Measurements from ENCODE around the gene WNT7A. TPM values are rescaled to one million over a fixed set of nuclear protein-coding genes. Genes with fewer than 3 reads are reported as not detected.

The WNT7A gene
- total and polyA plus RNA-seq, 2 donors (not counting 3 experiments of a cell fraction or from before 2014, with no cell fraction given) = not detected

- Histone ChIP-seq H3K36me3 (ENCODE audit: control insufficient read depth in 2 of 2, extremely low read depth in 1 of 2, insufficient read depth in 2 of 2, low read length in 2 of 2) (no peaks in the 10 kb centered on the region), H2AFZ (ENCODE audit: low read depth, low read length) (no peak overlapping the region), H3K4me2 (ENCODE audit: insufficient read depth, low read length) (no peak overlapping the region), H3K9me3 (replicated peaks; ENCODE audit: control insufficient read depth, insufficient read depth, low read length) (no peaks in the 10 kb centered on the region), H4K20me1 (replicated peaks; ENCODE audit: control insufficient read depth, extremely low read depth, insufficient read depth, low read length) (no peaks in the 10 kb centered on the region), H3K27me3 (ENCODE audit: control insufficient read depth in 2 of 2, insufficient read depth in 2 of 2, low read length in 2 of 2) (no peaks in the 10 kb centered on the region), H3K4me1 (ENCODE audit: control insufficient read depth, extremely low read depth, insufficient read depth, low read length) (no peaks in the 10 kb centered on the region), H3K79me2 (ENCODE audit: control insufficient read depth, insufficient read depth, low read length) (no peaks in the 10 kb centered on the region), H3K9me1 (replicated peaks; ENCODE audit: control insufficient read depth, extremely low read depth, insufficient read depth, low read length) (no peaks in the 10 kb centered on the region), H3K9ac (replicated peaks; ENCODE audit: extremely low read depth, insufficient read depth, low read length) (no peak overlapping the region), H3K27ac (ENCODE audit: insufficient read depth, low read depth, low read length) (no peak overlapping the region), H3K4me3 (replicated peaks in 1 of 3; ENCODE audit: insufficient read depth in 1 of 3, low read depth in 1 of 3, low read length in 3 of 3) (no peak overlapping the region)
- ChIA-PET POLR2A (no interaction called here), CTCF (no interaction called here)
- dilution Hi-C loops (cut with MboI; ENCODE audit: extremely low pct_ligation_motif_present, low sequenced_read_pairs) (no loop called here), intact Hi-C loops (cut with micrococcal nuclease) (no loop called here)
- TF ChIP-seq POLR2AphosphoS5 (IDR thresholded peaks at IDR 0.05; ENCODE audit: insufficient read depth, low read depth, low read length) = no peak
- TF ChIP-seq POLR2A (IDR thresholded peaks at IDR 0.05; ENCODE audit: low read depth, low read length) = no peak
- no peak for TF ChIP-seq JUN (IDR thresholded peaks at IDR 0.05; ENCODE audit: borderline replicate concordance, insufficient read depth, insufficient read length, low read depth)
- TF ChIP-seq GATA2 (IDR thresholded peaks at IDR 0.05; ENCODE audit: insufficient read depth, insufficient read length, low read depth, low read length) = no peak
- no peak for TF ChIP-seq MYC (IDR thresholded peaks at IDR 0.05; ENCODE audit: low read depth, low read length)
- no peak for TF ChIP-seq MAX (IDR thresholded peaks at IDR 0.05; ENCODE audit: insufficient read depth, insufficient read length)
- TF ChIP-seq FOS (IDR thresholded peaks at IDR 0.05; ENCODE audit: borderline replicate concordance, insufficient read depth, low read length) = no peak
- TF ChIP-seq EZH2 (IDR thresholded peaks at IDR 0.05; ENCODE audit: borderline replicate concordance, low read depth, low read length, severe bottlenecking) = no peak
- TF ChIP-seq CTCF (IDR thresholded peaks at IDR 0.05; ENCODE audit: extremely low read depth in 1 of 2, insufficient read depth in 1 of 2, low read depth in 1 of 2, low read length in 2 of 2) = no peak
- no peak for FAIRE-seq
- no TSS peak for BruUV-seq (replicated peaks)
- DNase-seq (ENCODE audit: low read depth, low spot score) = no peak
These were observed 35.6 kb downstream of the WNT7A start for GRCh38 chr3:13844286-13844685.
